GM23248 (cell line): ENCODE measurements around the gene DOK6. TPM values are rescaled to one million over a fixed set of nuclear protein-coding genes. Genes with fewer than 3 reads are reported as not detected.

Experiments used
- DNase-seq: peaks from one replicate; pipeline ENCODE4 v3.0.0-alpha.2; 2015
- H2AFZ ChIP-seq: fragments of 200-600 bp; sonication (generic); 2 replicates; pipeline ENCODE4 v1.6.1; 2016; ENCODE audit warnings: antibody characterized with exemption
- H3F3A ChIP-seq: fragments of 200-600 bp; sonication (generic); 2 replicates; pipeline ENCODE4 v1.6.1; 2016; ENCODE audit warnings: mild to moderate bottlenecking, antibody characterized with exemption, mixed run types; ENCODE audit not compliant: insufficient read depth
- H3K27ac ChIP-seq: fragments of 200-600 bp; sonication (generic); 2 replicates; pipeline ENCODE4 v1.5.1; 2016; ENCODE audit warnings: mild to moderate bottlenecking
- H3K27me3 ChIP-seq: fragments of 200-600 bp; sonication (generic); replicated peaks from 2 replicates; pipeline ENCODE4 v1.6.1; 2016; ENCODE audit warnings: mild to moderate bottlenecking; ENCODE audit not compliant: insufficient read depth
- H3K36me3 ChIP-seq: fragments of 200-600 bp; sonication (generic); 2 replicates; pipeline ENCODE4 v1.6.1; 2016; ENCODE audit warnings: low read depth, mild to moderate bottlenecking
- H3K4me1 ChIP-seq: fragments of 200-600 bp; sonication (generic); 2 replicates; pipeline ENCODE4 v1.6.1; 2016; ENCODE audit warnings: mild to moderate bottlenecking; ENCODE audit not compliant: insufficient read depth
- H3K4me2 ChIP-seq: fragments of 200-600 bp; sonication (generic); one replicate; pipeline ENCODE4 v1.6.1; 2016; ENCODE audit warnings: mild to moderate bottlenecking; ENCODE audit not compliant: unreplicated experiment
- H3K4me3 ChIP-seq: fragments of 200-600 bp; sonication (generic); 2 replicates; pipeline ENCODE4 v1.5.1; 2016; ENCODE audit warnings: mild to moderate bottlenecking
- H3K79me2 ChIP-seq: fragments of 200-600 bp; sonication (generic); 2 replicates; pipeline ENCODE4 v1.6.1; 2016; ENCODE audit warnings: mild to moderate bottlenecking; ENCODE audit not compliant: insufficient read depth
- H3K9ac ChIP-seq: fragments of 200-600 bp; sonication (generic); 2 replicates; pipeline ENCODE4 v1.6.1; 2016; ENCODE audit warnings: mild to moderate bottlenecking
- H3K9me2 ChIP-seq: fragments of 200-600 bp; sonication (generic); 2 replicates; pipeline ENCODE4 v1.6.1; 2016; ENCODE audit warnings: mixed run types, mild to moderate bottlenecking, moderate library complexity; ENCODE audit not compliant: insufficient read depth
- H3K9me3 ChIP-seq: fragments of 200-600 bp; sonication (generic); one replicate; pipeline ENCODE4 v1.6.1; 2017; ENCODE audit warnings: low read depth
- H4K20me1 ChIP-seq: fragments of 200-600 bp; sonication (generic); 2 replicates; pipeline ENCODE4 v1.6.0; 2016; ENCODE audit not compliant: insufficient read depth
- EZH2 ChIP-seq: fragments of 200-600 bp; sonication (generic); IDR thresholded peaks from 2 replicates; pipeline ENCODE4 v1.6.1; 2018; ENCODE audit warnings: antibody characterized with exemption, mild to moderate bottlenecking; ENCODE audit not compliant: insufficient read depth, poor library complexity, severe bottlenecking
- EZH2phosphoT487 ChIP-seq: fragments of 200-600 bp; sonication (generic); IDR thresholded peaks from 2 replicates; pipeline ENCODE4 v1.6.1; 2018; ENCODE audit warnings: antibody characterized with exemption, moderate library complexity, mild to moderate bottlenecking, low read depth; ENCODE audit not compliant: insufficient read depth
- WGBS, 2 experiments: methylation state at CpG; one replicate each; pipeline ENCODE4 v1.1.6; 2015 to 2017; ENCODE audit warnings: low lambda C conversion rate in 2 of 2, low coverage in 1 of 2; ENCODE audit errors: missing lambda C conversion rate in 2 of 2; 5-methylcytosine and 5-hydroxymethylcytosine counted together
- in situ Hi-C: fragments of 300-500 bp; cut with MboI; formaldehyde crosslinking; loops from 2 replicates; pipeline ENCODE4 v1.15.0; 2020
- polyA plus RNA-seq: library from polyadenylated mRNA; unstranded; fragments of >200 nt; fragmentation: Nextera tagmentation; extraction: Ambion mirVana; gene quantifications from 2 replicates; pipeline ENCODE4 v1.2.1, GENCODE V29; 2016
- total RNA-seq: library from RNA; depleted of rRNA; stranded (reverse); fragments of >200 nt; shearing (Covaris generic); gene quantifications from 2 replicates; pipeline ENCODE4 v1.2.3, GENCODE V29; 2014

The DOK6 gene
- total and polyA plus RNA-seq, 2 experiments from 2014 or later = 1.1 to 5.2 TPM

DNA sequence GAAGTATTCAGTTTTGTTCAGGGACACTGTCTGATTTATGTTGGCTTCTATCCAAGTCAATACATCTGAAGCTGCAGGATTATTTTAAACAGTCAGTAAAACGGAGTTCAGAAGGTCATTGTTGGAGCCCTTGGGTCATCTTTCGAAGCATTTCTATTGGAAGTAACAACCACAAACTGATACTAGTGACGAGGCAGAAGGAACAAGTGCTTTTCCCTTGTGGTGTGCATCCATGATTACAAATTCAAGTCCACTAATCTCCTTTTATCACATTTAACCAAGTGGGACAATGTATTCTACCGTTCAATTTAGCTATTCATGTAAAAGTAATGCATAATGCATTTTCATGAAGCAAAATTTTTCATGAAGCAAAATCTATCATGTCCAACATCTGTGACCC, 470.0 kb downstream of the DOK6 start:
- Histone ChIP-seq H2AFZ (no peak overlapping the region), H4K20me1 (no peaks in the 10 kb centered on the region), H3K9me2 (no peaks in the 10 kb centered on the region), H3K27me3 (no peaks in the 10 kb centered on the region), H3K4me2 (no peak overlapping the region), H3K79me2 (no peaks in the 10 kb centered on the region), H3K4me1 (peaks cover 12% of the 10 kb centered on the region; the same call in 1 of the 2 replicates), H3K36me3 (no peaks in the 10 kb centered on the region), H3K27ac (no peak overlapping the region), H3K4me3 (no peak overlapping the region), H3F3A (no peaks in the 10 kb centered on the region), H3K9ac (no peak overlapping the region), H3K9me3 (no peaks in the 10 kb centered on the region)
- in situ Hi-C loops = no loop called here
- DNase-seq = no peak
- 88 to 89% methylated on average over 4 of the region's 4 CpGs for WGBS, 2 experiments
- TF ChIP-seq EZH2 (no peak), EZH2phosphoT487 (no peak)

DNA sequence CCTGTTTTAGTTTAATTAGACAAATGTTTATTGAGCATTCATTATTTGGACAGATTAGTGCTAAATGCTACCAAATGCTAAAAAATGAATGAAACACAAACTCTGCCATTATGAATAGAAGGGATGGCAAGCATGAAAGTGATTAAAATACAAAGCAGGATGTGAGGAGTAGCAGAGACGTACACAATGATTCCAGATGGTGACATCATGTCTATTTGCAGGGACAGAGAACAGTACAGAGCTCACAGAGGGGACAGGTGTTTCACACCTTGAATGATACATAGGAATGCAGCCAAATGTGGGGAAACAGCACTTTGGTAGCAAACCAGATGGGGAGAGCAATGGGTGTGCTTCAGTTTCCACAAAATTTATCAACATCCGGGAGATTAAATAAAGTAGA, 470.7 kb downstream of the DOK6 start:
- 83 to 90% methylated on average over 2 of the region's 2 CpGs for WGBS, 2 experiments
- H4K20me1 ChIP-seq = no peaks in the 10 kb centered on the region
- peaks cover 12% of the 10 kb centered on the region; the same call in 1 of the 2 replicates for H3K4me1 ChIP-seq

DNA sequence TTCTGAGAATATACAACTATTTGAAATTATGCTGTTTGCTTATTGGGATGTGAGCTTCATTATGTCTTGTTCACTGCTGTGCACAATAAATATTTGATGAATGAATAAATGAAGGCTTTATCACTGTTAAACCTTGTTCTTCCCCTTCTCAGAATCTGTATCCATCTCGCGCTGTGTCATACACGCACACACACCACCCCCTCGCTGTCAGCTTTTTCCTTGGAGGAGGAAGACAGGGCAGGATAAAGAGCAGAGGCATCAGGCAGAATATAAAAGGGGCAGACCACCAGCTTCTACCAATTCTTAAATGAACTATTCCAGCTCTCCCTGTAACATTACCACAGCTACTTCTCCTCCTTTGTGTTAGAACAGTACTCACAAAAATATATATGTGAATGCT, 472.0 kb downstream of the DOK6 start:
- Histone ChIP-seq H3K79me2 (no peaks in the 10 kb centered on the region), H3K4me2 (no peak overlapping the region), H3K27me3 (no peaks in the 10 kb centered on the region), H3K9me2 (no peaks in the 10 kb centered on the region), H3F3A (no peaks in the 10 kb centered on the region), H4K20me1 (no peaks in the 10 kb centered on the region), H3K4me1 (peaks cover 12% of the 10 kb centered on the region; the same call in 1 of the 2 replicates), H3K9me3 (no peaks in the 10 kb centered on the region), H2AFZ (no peak overlapping the region), H3K9ac (no peak overlapping the region), H3K4me3 (no peak overlapping the region), H3K36me3 (no peaks in the 10 kb centered on the region), H3K27ac (no peak overlapping the region)
- TF ChIP-seq EZH2 = no peak
- no peak for TF ChIP-seq EZH2phosphoT487
- WGBS, 2 experiments = 75 to 78% methylated on average over 4 of the region's 4 CpGs
- no peak for DNase-seq
- in situ Hi-C loops = no loop called here

More for the DNA sequence above, 470.7 kb downstream of the DOK6 start:
- no peaks in the 10 kb centered on the region for H3K36me3 ChIP-seq
- TF ChIP-seq EZH2phosphoT487 (no peak), EZH2 (no peak)
- H3K27me3 ChIP-seq = no peaks in the 10 kb centered on the region
- H3K4me2 ChIP-seq = no peak overlapping the region
- no peaks in the 10 kb centered on the region for H3F3A ChIP-seq
- H3K9me2 ChIP-seq = no peaks in the 10 kb centered on the region
- in situ Hi-C loops = no loop called here
- no peaks in the 10 kb centered on the region for H3K9me3 ChIP-seq
- H3K9ac ChIP-seq = no peak overlapping the region
- H3K79me2 ChIP-seq = no peaks in the 10 kb centered on the region
- no peak overlapping the region for H3K27ac ChIP-seq
- no peak overlapping the region for H2AFZ ChIP-seq
- no peak overlapping the region for H3K4me3 ChIP-seq
- no peak for DNase-seq

DNA sequence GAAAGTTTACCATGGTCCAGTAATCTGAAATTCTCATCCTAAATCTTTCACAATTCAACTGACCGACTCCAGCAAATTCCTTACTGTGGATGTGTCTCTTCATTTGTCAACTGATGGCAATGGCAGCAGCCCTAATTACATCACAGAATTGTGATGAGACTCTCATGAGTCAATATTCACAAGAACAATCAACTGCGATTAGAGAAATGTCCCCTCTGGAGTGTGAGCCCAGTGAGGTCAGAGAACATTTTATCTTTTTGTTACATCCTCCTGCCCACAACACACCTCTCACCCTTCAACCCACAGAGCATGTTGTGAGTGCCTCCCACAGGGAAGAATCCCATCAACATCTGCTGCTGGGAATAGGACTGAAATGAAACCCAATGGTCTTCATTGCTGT, 473.4 kb downstream of the DOK6 start:
- H2AFZ ChIP-seq = no peak overlapping the region; the same call in 1 of the 2 replicates
- no peaks in the 10 kb centered on the region for H4K20me1 ChIP-seq
- H3K4me2 ChIP-seq = no peak overlapping the region
- H3K4me3 ChIP-seq = no peak overlapping the region
- H3K9ac ChIP-seq = no peak overlapping the region
- no peaks in the 10 kb centered on the region for H3K27me3 ChIP-seq
- H3K79me2 ChIP-seq = no peaks in the 10 kb centered on the region
- no peaks in the 10 kb centered on the region for H3F3A ChIP-seq
- H3K36me3 ChIP-seq = no peaks in the 10 kb centered on the region
- DNase-seq = peak; percentile 74
- WGBS, 2 experiments = 0% methylated on average over 2 of the region's 2 CpGs
- H3K4me1 ChIP-seq = peaks cover 12% of the 10 kb centered on the region; the same call in 1 of the 2 replicates
- in situ Hi-C loops = no loop called here
- H3K9me3 ChIP-seq = no peaks in the 10 kb centered on the region
- TF ChIP-seq EZH2 = no peak
- TF ChIP-seq EZH2phosphoT487 = no peak
- peak overlapping the region; percentile 23; the same call in 1 of the 2 replicates for H3K27ac ChIP-seq
- no peaks in the 10 kb centered on the region for H3K9me2 ChIP-seq

DNA sequence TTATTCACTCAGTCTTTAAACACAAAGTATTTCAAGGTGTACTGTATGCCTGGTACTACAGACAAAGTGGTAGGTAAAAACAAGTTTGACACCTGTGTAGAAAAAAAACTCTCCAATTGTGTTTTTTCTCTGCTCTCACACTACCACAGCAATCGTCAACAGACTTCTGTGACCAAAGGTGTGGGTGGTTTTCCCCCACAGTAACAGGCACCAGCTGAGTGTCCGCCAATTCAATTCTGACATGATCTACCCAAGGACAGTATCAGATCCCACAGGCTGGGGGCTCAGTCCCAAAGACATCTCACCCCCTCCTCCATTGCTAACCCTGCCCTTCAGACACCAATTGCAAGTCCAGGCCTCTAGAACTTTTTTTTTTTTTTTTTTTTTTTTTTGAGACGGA, 475.8 kb downstream of the DOK6 start:
- Histone ChIP-seq H3K27me3 (no peaks in the 10 kb centered on the region), H4K20me1 (no peaks in the 10 kb centered on the region), H3K4me1 (peaks cover 12% of the 10 kb centered on the region; the same call in 1 of the 2 replicates), H3K36me3 (no peaks in the 10 kb centered on the region), H3K4me3 (no peak overlapping the region), H3K79me2 (no peaks in the 10 kb centered on the region), H3K27ac (no peak overlapping the region), H2AFZ (no peak overlapping the region), H3F3A (no peaks in the 10 kb centered on the region), H3K9ac (no peak overlapping the region), H3K4me2 (no peak overlapping the region), H3K9me3 (no peaks in the 10 kb centered on the region), H3K9me2 (no peaks in the 10 kb centered on the region)
- 97 to 98% methylated on average over 2 to 3 of the region's 3 CpGs for WGBS, 2 experiments
- no peak for DNase-seq
- no peak for TF ChIP-seq EZH2phosphoT487
- no peak for TF ChIP-seq EZH2
- in situ Hi-C loops = no loop called here
